ENCODE measurements around the gene GALR3.
A peak's percentile ranks its signal among the peaks of the same experiment; 100 is the strongest.

GALR3 gene

GRCh38 chr22:37803639-37804351, 19.4 kb upstream of the GALR3 start:
- DNase-seq: peak; percentile 90

GRCh38 chr22:37804352-37804880, 18.8 kb upstream of the GALR3 start:
- DNase-seq: peak; percentile 49

GRCh38 chr22:37804881-37805809, 18.0 kb upstream of the GALR3 start:
- DNase-seq: peak; percentile 93

GRCh38 chr22:37805810-37806277, 17.3 kb upstream of the GALR3 start:
- DNase-seq: no peak

GRCh38 chr22:37806409-37807333, 16.5 kb upstream of the GALR3 start:
- DNase-seq: peak; percentile 56

- DNase-seq: peak; percentile 99
These were observed 15.5 kb upstream of the GALR3 start, which contains the start of gene GCAT for GRCh38 chr22:37807410-37808293. GCAT (plus strand) TSS chr22:37807934; CDS start chr22:37807968, 34 bp downstream.

GRCh38 chr22:37808294-37808657, 14.9 kb upstream of the GALR3 start:
- DNase-seq: no peak

GRCh38 chr22:37809672-37810333, 13.4 kb upstream of the GALR3 start:
- DNase-seq: no peak

GRCh38 chr22:37811867-37812266, 11.3 kb upstream of the GALR3 start:
- no peak for DNase-seq

GRCh38 chr22:37812869-37813678, 10.1 kb upstream of the GALR3 start:
- DNase-seq: no peak

- DNase-seq: no peak
These were observed 7.6 kb upstream of the GALR3 start for GRCh38 chr22:37815593-37815992.

- DNase-seq: no peak
These were observed 6.5 kb upstream of the GALR3 start for GRCh38 chr22:37816543-37817180.

- peak; percentile 89 for DNase-seq
These were observed 5.3 kb upstream of the GALR3 start for GRCh38 chr22:37817705-37818408.

- peak; percentile 77 for DNase-seq
These were observed 4.6 kb upstream of the GALR3 start for GRCh38 chr22:37818409-37819104.

GRCh38 chr22:37819105-37819433, 4.1 kb upstream of the GALR3 start:
- DNase-seq: no peak

GRCh38 chr22:37820350-37820749, 2.8 kb upstream of the GALR3 start:
- no peak for DNase-seq

- no peak for DNase-seq
These were observed 926 bp upstream of the GALR3 start for GRCh38 chr22:37822079-37822833.

Data from NCI-H69 (cell line).